ENCODE measurements around the gene KSR1.

KSR1 gene

DNA sequence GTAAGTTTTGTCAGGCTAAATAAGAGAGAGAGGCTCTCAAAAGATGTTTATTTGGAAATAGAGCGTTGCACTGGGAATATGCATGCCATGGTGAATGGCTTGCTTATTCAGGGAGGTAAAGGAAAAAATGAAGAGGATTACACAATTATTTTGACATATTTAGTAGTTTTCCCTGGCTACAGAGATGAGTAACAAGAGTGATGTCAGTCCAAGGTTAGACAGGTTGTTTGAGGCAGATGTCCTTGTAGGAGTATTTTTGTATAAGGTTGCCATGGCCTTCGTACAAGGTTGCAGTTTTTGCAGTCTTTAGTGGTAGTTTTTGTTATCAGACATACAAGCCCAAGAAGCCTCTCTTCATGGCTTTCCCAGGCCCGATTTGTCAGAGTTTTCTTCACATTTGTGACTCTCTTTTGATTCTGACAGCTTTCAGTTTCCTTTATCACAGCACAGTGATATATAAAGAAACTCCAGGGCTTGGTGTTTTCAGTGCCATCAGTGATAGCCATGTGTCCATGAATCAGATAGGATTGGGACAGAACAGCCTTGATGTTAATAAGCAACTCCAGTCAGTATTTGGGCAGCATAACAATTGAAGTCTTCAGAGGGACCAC lies 156.0 kb downstream of the KSR1 start:
- Histone ChIP-seq H2BK5ac (ENCODE audit: low read length) (no peak overlapping the region), H3K23ac (ENCODE audit: low read depth, low read length, poor library complexity) (no peak overlapping the region), H4K91ac (ENCODE audit: low read depth, low read length, poor library complexity) (no peak overlapping the region), H3K9me3 (replicated peaks in 1 of 2; ENCODE audit: control insufficient read depth in 2 of 2, insufficient read depth in 1 of 2, low read depth in 1 of 2, low read length in 2 of 2) (no peaks in the 10 kb centered on the region), H3K4me3 (ENCODE audit: low read length in 2 of 2) (no peak overlapping the region), H2BK12ac (ENCODE audit: low read length) (no peak overlapping the region), H3K18ac (ENCODE audit: low read length) (no peak overlapping the region), H2BK120ac (ENCODE audit: low read depth, low read length) (no peak overlapping the region), H2AK5ac (ENCODE audit: low read depth, low read length) (no peak overlapping the region), H2BK15ac (ENCODE audit: low read length) (no peak overlapping the region), H3K4ac (ENCODE audit: low read length) (no peak overlapping the region), H3K36me3 (replicated peaks in 1 of 2; ENCODE audit: control insufficient read depth in 2 of 2, insufficient read depth in 2 of 2, low read length in 2 of 2) (peaks cover 16 to 25% of the 10 kb centered on the region in 2 donors), H3K14ac (ENCODE audit: low read length) (no peak overlapping the region), H3K79me1 (ENCODE audit: low read depth, low read length) (no peaks in the 10 kb centered on the region), H3K27me3 (ENCODE audit: control insufficient read depth in 3 of 3, insufficient read depth in 3 of 3, low read depth in 1 of 3, low read length in 3 of 3) (no peaks in the 10 kb centered on the region), H3K4me1 (ENCODE audit: control insufficient read depth in 2 of 2, insufficient read depth in 1 of 2, low read depth in 1 of 2, low read length in 2 of 2) (no peaks in the 10 kb centered on the region), H4K8ac (ENCODE audit: low read depth, low read length) (no peak overlapping the region), H3K9ac (ENCODE audit: low read depth, low read length, poor library complexity) (no peak overlapping the region), H2AFZ (ENCODE audit: low read length) (no peak overlapping the region), H3K27ac (replicated peaks; ENCODE audit: low read length) (no peak overlapping the region), H3K4me2 (ENCODE audit: insufficient read depth, low read length, poor library complexity, severe bottlenecking) (no peak overlapping the region)
- no peak for DNase-seq (ENCODE audit: low spot score)
- no CpG with 5 or more reads among the region's 3 CpGs for WGBS, 2 donors (ENCODE audit: extremely low coverage in 2 of 2, insufficient read length in 2 of 2, insufficient replicate concordance in 1 of 2)

GRCh38 chr17:27613433-27613832 lies 157.2 kb downstream of the KSR1 start:
- no peak overlapping the region for H2BK12ac ChIP-seq (ENCODE audit: low read length)
- H2BK15ac ChIP-seq (ENCODE audit: low read length): no peak overlapping the region
- H2BK5ac ChIP-seq (ENCODE audit: low read length): no peak overlapping the region
- no peak overlapping the region for H2AFZ ChIP-seq (ENCODE audit: low read length)
- WGBS, 2 donors (ENCODE audit: extremely low coverage in 2 of 2, insufficient read length in 2 of 2, insufficient replicate concordance in 1 of 2): no CpG with 5 or more reads among the region's 3 CpGs
- H3K9ac ChIP-seq (ENCODE audit: low read depth, low read length, poor library complexity): no peak overlapping the region
- no peaks in the 10 kb centered on the region for H3K4me1 ChIP-seq (ENCODE audit: control insufficient read depth in 2 of 2, insufficient read depth in 1 of 2, low read depth in 1 of 2, low read length in 2 of 2)
- no peaks in the 10 kb centered on the region for H3K27me3 ChIP-seq (ENCODE audit: control insufficient read depth in 3 of 3, insufficient read depth in 3 of 3, low read depth in 1 of 3, low read length in 3 of 3)
- H3K36me3 ChIP-seq (replicated peaks in 1 of 2; ENCODE audit: control insufficient read depth in 2 of 2, insufficient read depth in 2 of 2, low read length in 2 of 2): peaks cover 21 to 29% of the 10 kb centered on the region in 2 donors
- H3K9me3 ChIP-seq (replicated peaks in 1 of 2; ENCODE audit: control insufficient read depth in 2 of 2, insufficient read depth in 1 of 2, low read depth in 1 of 2, low read length in 2 of 2): no peaks in the 10 kb centered on the region
- H3K14ac ChIP-seq (ENCODE audit: low read length): no peak overlapping the region
- no peak overlapping the region for H3K4ac ChIP-seq (ENCODE audit: low read length)
- no peak overlapping the region for H3K23ac ChIP-seq (ENCODE audit: low read depth, low read length, poor library complexity)
- H3K4me3 ChIP-seq (ENCODE audit: low read length in 2 of 2): no peak overlapping the region
- H3K27ac ChIP-seq (replicated peaks; ENCODE audit: low read length): no peak overlapping the region
- no peak overlapping the region for H3K4me2 ChIP-seq (ENCODE audit: insufficient read depth, low read length, poor library complexity, severe bottlenecking)
- no peak overlapping the region for H4K8ac ChIP-seq (ENCODE audit: low read depth, low read length)
- H4K91ac ChIP-seq (ENCODE audit: low read depth, low read length, poor library complexity): no peak overlapping the region
- H3K79me1 ChIP-seq (ENCODE audit: low read depth, low read length): no peaks in the 10 kb centered on the region
- H3K18ac ChIP-seq (ENCODE audit: low read length): no peak overlapping the region
- no peak overlapping the region for H2AK5ac ChIP-seq (ENCODE audit: low read depth, low read length)
- H2BK120ac ChIP-seq (ENCODE audit: low read depth, low read length): no peak overlapping the region
- no peak for DNase-seq (ENCODE audit: low spot score)

DNA sequence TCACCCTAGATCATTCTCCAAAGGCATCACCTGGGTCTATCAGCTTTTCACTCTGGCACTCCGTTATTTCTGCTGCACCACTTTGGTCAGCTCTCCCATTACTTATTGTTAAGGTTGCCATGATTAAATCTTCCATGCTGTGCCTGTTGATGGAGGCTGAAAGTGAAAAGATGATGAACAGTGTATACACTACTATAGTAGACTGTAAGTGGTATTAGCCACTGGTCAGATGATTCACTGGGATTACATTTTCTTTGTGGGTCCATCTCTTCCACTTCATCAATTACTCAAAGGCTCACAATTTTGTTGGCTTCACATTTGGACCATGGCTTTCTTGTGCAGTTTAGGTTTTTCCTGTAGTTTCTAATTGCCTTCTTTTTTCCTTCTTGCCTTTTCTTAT lies 158.9 kb downstream of the KSR1 start:
- Histone ChIP-seq H4K8ac (ENCODE audit: low read depth, low read length) (no peak overlapping the region), H4K91ac (ENCODE audit: low read depth, low read length, poor library complexity) (no peak overlapping the region), H3K4me3 (ENCODE audit: low read length in 2 of 2) (no peak overlapping the region), H3K9ac (ENCODE audit: low read depth, low read length, poor library complexity) (no peak overlapping the region), H3K18ac (ENCODE audit: low read length) (no peak overlapping the region), H3K4ac (ENCODE audit: low read length) (no peak overlapping the region), H3K27me3 (ENCODE audit: control insufficient read depth in 3 of 3, insufficient read depth in 3 of 3, low read depth in 1 of 3, low read length in 3 of 3) (no peaks in the 10 kb centered on the region), H3K9me3 (replicated peaks in 1 of 2; ENCODE audit: control insufficient read depth in 2 of 2, insufficient read depth in 1 of 2, low read depth in 1 of 2, low read length in 2 of 2) (no peaks in the 10 kb centered on the region), H3K14ac (ENCODE audit: low read length) (no peak overlapping the region), H2AFZ (ENCODE audit: low read length) (no peak overlapping the region), H3K27ac (replicated peaks; ENCODE audit: low read length) (no peak overlapping the region), H2BK15ac (ENCODE audit: low read length) (no peak overlapping the region), H2AK5ac (ENCODE audit: low read depth, low read length) (no peak overlapping the region), H3K23ac (ENCODE audit: low read depth, low read length, poor library complexity) (no peak overlapping the region), H3K79me1 (ENCODE audit: low read depth, low read length) (no peaks in the 10 kb centered on the region), H3K36me3 (replicated peaks in 1 of 2; ENCODE audit: control insufficient read depth in 2 of 2, insufficient read depth in 2 of 2, low read length in 2 of 2) (peaks cover 21 to 25% of the 10 kb centered on the region in 2 donors), H2BK5ac (ENCODE audit: low read length) (no peak overlapping the region), H3K4me2 (ENCODE audit: insufficient read depth, low read length, poor library complexity, severe bottlenecking) (no peak overlapping the region), H2BK120ac (ENCODE audit: low read depth, low read length) (no peak overlapping the region), H3K4me1 (ENCODE audit: control insufficient read depth in 2 of 2, insufficient read depth in 1 of 2, low read depth in 1 of 2, low read length in 2 of 2) (no peaks in the 10 kb centered on the region), H2BK12ac (ENCODE audit: low read length) (no peak overlapping the region)
- DNase-seq (ENCODE audit: low spot score): no peak
- no CpG with 5 or more reads among the region's 1 CpG for WGBS, 2 donors (ENCODE audit: extremely low coverage in 2 of 2, insufficient read length in 2 of 2, insufficient replicate concordance in 1 of 2)

DNA sequence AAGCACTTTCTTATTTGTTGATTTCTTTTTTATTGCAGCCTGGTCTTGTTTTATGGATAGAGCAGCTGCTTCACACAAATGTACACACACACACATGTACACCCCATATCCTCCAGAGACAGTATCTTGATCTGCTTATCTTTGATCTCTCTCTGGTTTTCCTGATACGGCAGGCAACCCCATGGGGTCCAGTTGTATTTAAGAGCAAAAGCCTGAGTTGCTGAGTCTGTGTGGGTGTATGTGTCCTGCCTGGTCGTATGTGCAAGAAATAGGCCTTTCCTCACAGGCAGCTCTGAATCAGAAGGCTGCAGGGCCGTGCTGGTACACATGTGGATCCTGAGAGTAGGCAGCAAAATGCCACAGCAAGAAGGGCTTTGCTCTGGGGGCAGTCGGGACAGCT lies 160.2 kb downstream of the KSR1 start:
- Histone ChIP-seq H3K4me1 (ENCODE audit: control insufficient read depth in 2 of 2, insufficient read depth in 1 of 2, low read depth in 1 of 2, low read length in 2 of 2) (peaks cover 0 to 1% of the 10 kb centered on the region in 2 donors), H3K4ac (ENCODE audit: low read length) (no peak overlapping the region), H3K27me3 (ENCODE audit: control insufficient read depth in 3 of 3, insufficient read depth in 3 of 3, low read depth in 1 of 3, low read length in 3 of 3) (no peaks in the 10 kb centered on the region), H3K27ac (replicated peaks; ENCODE audit: low read length) (no peak overlapping the region), H3K9ac (ENCODE audit: low read depth, low read length, poor library complexity) (no peak overlapping the region), H2BK15ac (ENCODE audit: low read length) (no peak overlapping the region), H2AFZ (ENCODE audit: low read length) (no peak overlapping the region), H2BK5ac (ENCODE audit: low read length) (no peak overlapping the region), H2BK12ac (ENCODE audit: low read length) (no peak overlapping the region), H4K91ac (ENCODE audit: low read depth, low read length, poor library complexity) (no peak overlapping the region), H3K23ac (ENCODE audit: low read depth, low read length, poor library complexity) (no peak overlapping the region), H3K4me2 (ENCODE audit: insufficient read depth, low read length, poor library complexity, severe bottlenecking) (no peak overlapping the region), H2AK5ac (ENCODE audit: low read depth, low read length) (no peak overlapping the region), H4K8ac (ENCODE audit: low read depth, low read length) (no peak overlapping the region), H3K79me1 (ENCODE audit: low read depth, low read length) (no peaks in the 10 kb centered on the region), H3K9me3 (replicated peaks in 1 of 2; ENCODE audit: control insufficient read depth in 2 of 2, insufficient read depth in 1 of 2, low read depth in 1 of 2, low read length in 2 of 2) (no peaks in the 10 kb centered on the region), H3K4me3 (ENCODE audit: low read length in 2 of 2) (no peak overlapping the region), H3K36me3 (replicated peaks in 1 of 2; ENCODE audit: control insufficient read depth in 2 of 2, insufficient read depth in 2 of 2, low read length in 2 of 2) (peaks cover 21 to 28% of the 10 kb centered on the region in 2 donors), H3K14ac (ENCODE audit: low read length) (no peak overlapping the region), H2BK120ac (ENCODE audit: low read depth, low read length) (no peak overlapping the region), H3K18ac (ENCODE audit: low read length) (no peak overlapping the region)
- DNase-seq (ENCODE audit: low spot score): no peak
- no CpG with 5 or more reads among the region's 4 CpGs for WGBS, 2 donors (ENCODE audit: extremely low coverage in 2 of 2, insufficient read length in 2 of 2, insufficient replicate concordance in 1 of 2)
